Glomerular endothelial cell (primary cell): ENCODE results near the gene BEX4. TPM values are rescaled to one million over a fixed set of nuclear protein-coding genes. Genes with fewer than 3 reads are reported as not detected.
"Not testable (repeated sequence)": the region's sequence is repeated elsewhere in the genome, so short reads cannot be mapped to it uniquely, and the experiment has no call there.

ENCODE experiments used
- DNase-seq: peaks from one replicate; pipeline ENCODE4 v3.0.0-alpha.2; 2011; ENCODE audit warnings: low read depth, low spot score; ENCODE audit errors: extremely low read depth
- total RNA-seq: library from RNA; depleted of rRNA; stranded (reverse); fragments of >200 nt; gene quantifications from 2 replicates; pipeline ENCODE4 v1.2.3, GENCODE V29; 2015

Gene BEX4
- total RNA-seq, 1 donor from 2014 or later: 50.2 TPM

DNA sequence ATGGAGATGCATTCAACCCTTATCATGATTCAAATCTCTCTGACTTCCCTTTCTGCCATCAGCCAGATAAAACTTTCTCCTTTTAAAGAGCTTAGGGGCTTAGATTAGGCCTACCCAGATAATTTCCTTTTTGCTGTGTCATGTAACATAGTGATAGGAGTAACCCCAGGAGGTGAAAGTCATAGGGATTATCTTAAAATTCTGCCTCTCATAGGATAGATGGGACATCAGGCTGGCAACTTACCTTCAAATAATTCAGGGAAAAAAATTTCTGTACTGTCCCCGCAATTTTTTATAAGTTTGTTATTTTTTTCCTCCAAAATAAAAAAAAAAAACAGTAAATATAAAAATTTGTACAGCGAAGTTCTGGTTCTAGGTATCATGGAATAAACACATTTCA lies 20.7 kb downstream of the BEX4 start:
- not testable (repeated sequence) for DNase-seq

DNA sequence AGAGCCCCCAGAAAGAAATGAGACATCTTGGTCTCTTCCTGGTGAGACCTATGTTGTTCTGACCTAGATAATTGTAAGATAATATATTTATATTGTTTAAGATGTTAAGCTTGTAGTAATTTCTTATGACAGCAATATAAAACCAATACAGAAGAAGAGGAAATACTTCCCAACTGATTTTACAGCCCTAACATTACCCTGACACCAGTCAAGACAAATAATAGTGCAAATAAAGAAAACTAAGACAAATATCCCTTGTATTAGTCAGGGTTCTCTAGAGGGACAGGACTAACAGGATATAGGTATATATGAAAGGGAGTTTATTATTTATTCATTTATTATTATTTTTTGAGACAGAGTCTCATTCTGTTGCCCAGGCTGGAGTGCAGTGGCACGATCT lies 21.4 kb downstream of the BEX4 start:
- DNase-seq: no peak

DNA sequence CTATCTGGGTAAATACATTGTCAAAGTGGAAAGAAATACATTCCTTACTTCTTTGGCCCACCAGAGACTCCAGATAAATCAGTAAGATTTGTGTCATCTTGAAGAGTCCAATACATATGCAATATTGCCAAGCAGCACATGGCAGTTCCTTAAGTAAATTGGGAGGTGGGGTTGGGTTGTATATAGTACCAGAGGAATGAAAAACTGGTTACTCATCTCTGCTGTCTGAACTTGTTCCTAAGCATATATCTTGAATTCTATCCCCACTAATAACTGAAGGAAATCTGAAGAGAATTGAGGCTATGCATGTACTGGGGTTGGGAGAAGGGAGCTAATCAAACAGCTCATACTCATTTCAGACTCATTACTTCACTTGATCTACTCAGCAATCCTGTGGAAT lies 25.2 kb downstream of the BEX4 start:
- DNase-seq: no peak

DNA sequence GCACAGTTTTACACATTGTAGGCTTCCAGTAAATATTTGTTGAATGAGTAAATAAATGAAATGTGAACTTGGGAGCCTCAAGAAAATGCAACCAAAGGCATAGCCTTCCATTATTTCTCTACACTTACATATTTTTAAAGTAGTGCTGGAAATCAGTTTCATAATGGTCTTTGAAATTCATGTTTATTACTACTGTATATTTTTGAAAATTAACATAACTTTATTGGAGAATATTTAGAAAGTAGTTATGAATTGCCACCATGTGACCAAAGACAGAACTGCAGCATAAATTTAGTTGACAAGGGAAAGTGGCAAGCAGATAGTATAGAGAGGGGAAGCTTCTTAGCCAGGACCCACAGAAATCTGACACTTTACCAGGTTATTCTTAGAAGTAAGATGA lies 33.6 kb downstream of the BEX4 start:
- no peak for DNase-seq

DNA sequence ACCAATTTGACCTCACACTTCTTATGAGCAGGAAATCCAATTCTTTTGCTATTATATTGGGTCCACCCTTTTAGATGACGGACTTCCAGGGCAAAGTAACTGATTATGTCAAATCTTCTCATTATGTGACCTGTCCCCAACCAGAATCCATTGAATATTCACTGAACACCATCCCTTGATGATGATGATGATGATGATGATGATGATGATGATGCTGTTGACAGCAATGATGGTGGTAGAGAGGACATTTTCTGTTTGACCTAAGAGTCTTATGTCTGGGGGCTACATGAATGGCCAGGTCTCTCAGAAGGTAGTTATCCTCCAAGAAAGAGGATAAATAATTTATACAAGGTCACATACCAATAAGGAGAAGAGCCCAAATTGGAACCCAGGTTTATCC lies 34.9 kb downstream of the BEX4 start:
- DNase-seq: no peak

DNA sequence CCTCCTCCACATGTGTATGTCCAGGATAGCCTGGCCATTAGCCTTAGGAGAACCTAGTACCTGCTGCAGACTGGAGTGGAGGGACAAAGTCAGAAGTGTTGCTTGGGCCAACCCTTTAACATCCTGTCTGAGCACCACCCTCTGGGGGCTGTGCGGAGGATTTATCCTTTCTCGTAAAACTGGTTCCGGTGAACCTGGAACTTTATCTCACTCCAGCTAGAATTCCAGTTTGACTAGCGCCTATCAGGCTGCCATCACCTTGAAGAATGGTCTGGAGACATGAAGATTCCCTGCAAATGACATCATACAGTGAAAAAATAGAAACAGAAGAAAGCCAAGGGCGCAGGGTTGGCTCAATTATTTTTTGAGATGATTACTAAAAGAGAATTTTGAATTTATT lies 36.1 kb downstream of the BEX4 start:
- DNase-seq: no peak

DNA sequence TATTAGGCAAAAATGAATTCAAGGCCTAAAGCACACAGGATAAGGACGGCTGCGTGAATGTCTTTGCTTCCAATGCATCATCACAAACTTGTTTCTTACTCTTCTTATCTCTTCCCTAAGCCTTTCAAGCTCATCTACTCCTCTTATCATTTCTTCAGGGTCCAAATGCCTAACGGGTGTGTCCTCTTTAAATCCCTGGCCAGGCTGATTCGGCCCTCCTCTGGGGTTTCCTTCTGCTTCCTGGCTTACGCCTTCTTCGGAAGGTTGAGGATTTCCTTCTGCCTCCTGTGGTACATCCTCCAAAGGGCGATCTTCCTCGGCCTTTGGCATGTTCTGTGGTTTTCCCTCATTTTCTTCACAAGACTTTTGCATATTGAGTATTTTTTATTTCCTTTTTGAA lies 38.7 kb downstream of the BEX4 start:
- DNase-seq: no peak

DNA sequence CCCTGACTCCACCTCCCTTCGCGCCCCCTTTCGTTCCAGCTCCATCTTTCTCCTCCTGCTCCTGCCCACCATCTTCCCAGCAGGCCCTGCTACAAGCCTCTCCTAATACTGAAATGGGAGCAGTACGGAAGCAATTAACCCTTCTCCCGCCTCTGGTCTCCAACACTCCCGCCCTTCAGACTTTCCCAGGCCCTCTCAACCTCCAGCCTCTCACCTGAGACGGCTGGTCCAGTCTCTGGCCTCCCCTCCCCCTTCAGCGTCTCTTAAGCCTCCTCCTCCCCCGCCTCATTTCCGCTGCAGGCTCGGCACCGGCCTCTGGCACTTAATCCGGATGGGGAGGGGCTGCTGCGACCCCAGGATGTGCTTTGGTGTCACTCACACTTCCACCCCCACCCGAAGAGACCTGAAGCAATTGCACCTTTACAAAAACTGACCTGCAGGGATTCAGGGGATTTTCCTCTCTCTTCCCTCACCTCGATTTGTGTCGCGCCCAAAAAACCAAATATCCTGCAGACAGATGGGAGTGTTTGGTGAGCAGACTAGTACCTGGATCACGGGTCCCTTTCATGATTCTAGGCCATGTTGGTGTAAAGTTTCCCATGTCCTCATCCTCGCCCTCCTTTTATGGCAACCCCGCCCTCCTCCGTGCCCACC lies 39.4 kb downstream of the BEX4 start:
- no peak for DNase-seq

DNA sequence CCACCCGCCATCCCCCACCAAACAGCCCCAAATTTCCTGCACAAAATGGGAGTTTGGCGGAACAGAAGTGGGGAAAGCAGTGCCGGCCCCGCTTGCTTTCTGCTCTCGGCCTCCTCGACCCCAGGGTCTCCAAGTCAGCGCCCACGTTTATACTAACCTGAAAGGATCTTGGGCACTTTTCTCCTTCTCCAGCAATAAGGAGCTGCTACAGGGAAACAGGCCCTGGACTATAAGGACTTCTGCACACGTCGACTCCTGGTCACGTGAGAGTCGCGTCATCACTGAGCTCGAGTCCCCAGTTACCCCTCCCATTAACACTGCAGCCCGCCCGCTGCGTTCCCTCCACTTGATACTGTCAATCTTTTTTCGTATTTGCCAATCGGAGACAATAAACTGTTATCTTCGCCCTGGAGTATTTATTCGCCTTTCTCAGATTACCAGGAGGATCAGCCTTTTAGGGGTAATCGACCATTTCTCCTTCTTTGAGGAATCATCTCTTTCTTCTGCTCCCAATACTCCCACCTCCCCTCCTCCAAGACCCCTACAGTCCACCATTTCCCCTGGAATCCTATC lies 40.1 kb downstream of the BEX4 start, which contains the start of gene TCEAL8:
TCEAL8 (minus strand) TSS at position 235 of the 573 bp plus-strand sequence. CDS start 1,176 bp downstream, outside the sequence.
- peak; percentile 20 for DNase-seq

DNA sequence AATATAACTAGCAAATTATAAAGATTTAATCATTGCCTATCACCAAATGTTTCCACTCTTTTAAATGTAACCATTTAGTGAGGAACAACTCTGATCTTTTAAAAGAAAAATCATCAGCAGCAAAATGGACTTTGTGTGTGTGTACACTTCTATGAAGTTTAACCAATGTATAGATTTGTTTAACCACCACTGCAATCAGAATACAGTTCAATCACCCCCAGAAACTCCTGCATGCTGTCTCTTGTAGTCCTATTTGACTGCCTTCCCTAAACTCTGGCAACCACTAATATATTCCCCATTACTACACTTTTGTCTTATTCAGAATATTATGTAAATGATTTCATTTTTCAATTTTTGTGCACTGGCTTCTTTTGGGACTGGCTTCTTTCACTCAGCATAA lies 41.7 kb downstream of the BEX4 start:
- no peak for DNase-seq

DNA sequence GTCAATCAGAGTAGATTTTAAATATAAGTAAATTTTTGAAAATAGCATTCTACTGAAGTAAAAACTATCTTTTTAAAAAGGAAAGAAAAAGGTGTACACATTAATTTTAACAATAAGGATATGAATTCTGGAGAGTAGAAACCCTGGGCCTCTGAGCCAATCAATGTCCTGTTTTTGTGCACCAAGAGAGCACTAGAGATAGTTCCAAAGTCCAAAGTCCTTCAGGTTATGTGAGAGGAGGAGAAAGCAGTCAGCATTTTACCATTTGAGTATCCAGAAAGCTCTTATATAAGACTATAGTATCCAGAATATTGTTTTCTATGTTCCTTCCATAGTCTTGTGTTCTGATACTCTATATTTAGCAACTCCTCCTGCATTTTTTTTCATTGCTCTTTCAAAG lies 43.4 kb downstream of the BEX4 start:
- no peak for DNase-seq

Other genes starting within 250 kb of the BEX4 start
- 0.68 and 1.6 TPM in 2 replicates for gene BEX1, start 150.9 kb upstream of the BEX4 start, total RNA-seq
- gene NXF3, start 122.0 kb upstream of the BEX4 start, total RNA-seq: not detected in 2 replicates
- gene TCEAL8, start 40.0 kb downstream of the BEX4 start, total RNA-seq: 85.0 and 86.9 TPM in 2 replicates
- gene TCEAL5, start 61.6 kb downstream of the BEX4 start, total RNA-seq: not detected in 2 replicates
- gene BEX2, start 95.9 kb downstream of the BEX4 start, total RNA-seq: 1.3 and 1.8 TPM in 2 replicates
- 8.5 and 16.2 TPM in 2 replicates for gene TCEAL7, start 115.1 kb downstream of the BEX4 start, total RNA-seq
- gene TCEAL9, start 141.4 kb downstream of the BEX4 start, total RNA-seq: 106 and 126 TPM in 2 replicates
- gene BEX3, start 161.4 kb downstream of the BEX4 start, total RNA-seq: 236 and 239 TPM in 2 replicates